Panc1 (cell line): ENCODE data around the gene RYR3.

Source experiments
- POLR2AphosphoS5 ChIP-seq: IDR thresholded peaks from 2 replicates; pipeline ENCODE4 v1.6.1; 2012; ENCODE audit warnings: mild to moderate bottlenecking, low read depth, low read length, moderate library complexity
- TF ChIP-seq, protein P1 (sequence below): fragments of 450-650 bp; IDR thresholded peaks from 2 replicates; pipeline ENCODE4 v1.5.1; 2017; ENCODE audit warnings: mild to moderate bottlenecking
- TF ChIP-seq, protein P2 (sequence below), 2 experiments: IDR thresholded peaks; 2 replicates each; pipeline ENCODE4 v1.6.1; 2011 to 2012; ENCODE audit warnings: low read depth in 2 of 2, control low read depth in 1 of 2, low read length in 1 of 2, mild to moderate bottlenecking in 1 of 2, moderate library complexity in 1 of 2; ENCODE audit not compliant: insufficient read depth in 1 of 2

DNA sequence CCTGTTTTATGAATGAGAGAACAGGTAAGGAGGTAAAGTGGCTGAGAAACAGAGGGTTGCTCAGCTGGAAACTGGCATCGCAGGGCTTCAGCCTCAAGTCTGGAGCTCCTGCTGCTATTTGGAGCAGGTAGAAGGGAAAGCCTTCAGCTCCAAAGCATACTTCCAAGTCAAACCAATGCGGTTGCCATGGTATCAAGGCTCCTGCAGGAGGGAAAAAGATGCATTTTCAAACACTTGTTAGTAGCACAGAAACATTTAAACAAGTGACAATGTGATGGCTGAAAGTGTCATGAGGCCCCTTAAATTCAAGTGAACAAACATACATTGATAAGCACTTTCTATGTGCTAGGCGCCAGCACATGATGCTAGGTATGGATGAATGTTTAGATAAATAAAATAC is 60.4 kb downstream of the RYR3 start:
- TF ChIP-seq, protein P1, sequence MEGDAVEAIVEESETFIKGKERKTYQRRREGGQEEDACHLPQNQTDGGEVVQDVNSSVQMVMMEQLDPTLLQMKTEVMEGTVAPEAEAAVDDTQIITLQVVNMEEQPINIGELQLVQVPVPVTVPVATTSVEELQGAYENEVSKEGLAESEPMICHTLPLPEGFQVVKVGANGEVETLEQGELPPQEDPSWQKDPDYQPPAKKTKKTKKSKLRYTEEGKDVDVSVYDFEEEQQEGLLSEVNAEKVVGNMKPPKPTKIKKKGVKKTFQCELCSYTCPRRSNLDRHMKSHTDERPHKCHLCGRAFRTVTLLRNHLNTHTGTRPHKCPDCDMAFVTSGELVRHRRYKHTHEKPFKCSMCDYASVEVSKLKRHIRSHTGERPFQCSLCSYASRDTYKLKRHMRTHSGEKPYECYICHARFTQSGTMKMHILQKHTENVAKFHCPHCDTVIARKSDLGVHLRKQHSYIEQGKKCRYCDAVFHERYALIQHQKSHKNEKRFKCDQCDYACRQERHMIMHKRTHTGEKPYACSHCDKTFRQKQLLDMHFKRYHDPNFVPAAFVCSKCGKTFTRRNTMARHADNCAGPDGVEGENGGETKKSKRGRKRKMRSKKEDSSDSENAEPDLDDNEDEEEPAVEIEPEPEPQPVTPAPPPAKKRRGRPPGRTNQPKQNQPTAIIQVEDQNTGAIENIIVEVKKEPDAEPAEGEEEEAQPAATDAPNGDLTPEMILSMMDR: no peak
- TF ChIP-seq, protein P2, sequence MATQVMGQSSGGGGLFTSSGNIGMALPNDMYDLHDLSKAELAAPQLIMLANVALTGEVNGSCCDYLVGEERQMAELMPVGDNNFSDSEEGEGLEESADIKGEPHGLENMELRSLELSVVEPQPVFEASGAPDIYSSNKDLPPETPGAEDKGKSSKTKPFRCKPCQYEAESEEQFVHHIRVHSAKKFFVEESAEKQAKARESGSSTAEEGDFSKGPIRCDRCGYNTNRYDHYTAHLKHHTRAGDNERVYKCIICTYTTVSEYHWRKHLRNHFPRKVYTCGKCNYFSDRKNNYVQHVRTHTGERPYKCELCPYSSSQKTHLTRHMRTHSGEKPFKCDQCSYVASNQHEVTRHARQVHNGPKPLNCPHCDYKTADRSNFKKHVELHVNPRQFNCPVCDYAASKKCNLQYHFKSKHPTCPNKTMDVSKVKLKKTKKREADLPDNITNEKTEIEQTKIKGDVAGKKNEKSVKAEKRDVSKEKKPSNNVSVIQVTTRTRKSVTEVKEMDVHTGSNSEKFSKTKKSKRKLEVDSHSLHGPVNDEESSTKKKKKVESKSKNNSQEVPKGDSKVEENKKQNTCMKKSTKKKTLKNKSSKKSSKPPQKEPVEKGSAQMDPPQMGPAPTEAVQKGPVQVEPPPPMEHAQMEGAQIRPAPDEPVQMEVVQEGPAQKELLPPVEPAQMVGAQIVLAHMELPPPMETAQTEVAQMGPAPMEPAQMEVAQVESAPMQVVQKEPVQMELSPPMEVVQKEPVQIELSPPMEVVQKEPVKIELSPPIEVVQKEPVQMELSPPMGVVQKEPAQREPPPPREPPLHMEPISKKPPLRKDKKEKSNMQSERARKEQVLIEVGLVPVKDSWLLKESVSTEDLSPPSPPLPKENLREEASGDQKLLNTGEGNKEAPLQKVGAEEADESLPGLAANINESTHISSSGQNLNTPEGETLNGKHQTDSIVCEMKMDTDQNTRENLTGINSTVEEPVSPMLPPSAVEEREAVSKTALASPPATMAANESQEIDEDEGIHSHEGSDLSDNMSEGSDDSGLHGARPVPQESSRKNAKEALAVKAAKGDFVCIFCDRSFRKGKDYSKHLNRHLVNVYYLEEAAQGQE (IDR thresholded peaks at IDR 0.05; ENCODE audit: insufficient read depth in 1 of 2, low read depth in 2 of 2, low read length in 1 of 2): no peak
- TF ChIP-seq POLR2AphosphoS5: no peak
